ENCODE results near the gene ARPC5.

DNA sequence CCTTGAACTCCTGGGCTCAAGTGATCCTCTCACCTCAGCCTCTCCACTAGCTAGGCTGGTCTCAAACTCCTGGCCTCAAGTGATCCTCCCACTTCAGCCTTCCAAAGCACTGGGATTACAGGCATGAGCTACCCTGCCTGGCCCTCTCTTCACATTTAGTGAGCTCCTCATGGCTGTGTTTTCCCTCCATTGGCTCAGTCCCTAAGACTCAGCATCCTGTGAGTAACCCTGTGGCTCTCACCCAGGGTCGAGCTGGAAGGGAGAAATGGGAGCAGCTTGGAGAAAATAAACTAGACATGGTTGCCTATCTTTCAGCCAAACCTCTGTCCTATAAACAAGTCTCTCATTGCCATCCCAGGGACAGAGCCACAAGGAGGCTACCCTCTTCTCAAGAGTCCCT, 62.9 kb downstream of the ARPC5 start:
- TF ChIP-seq, protein P1, sequence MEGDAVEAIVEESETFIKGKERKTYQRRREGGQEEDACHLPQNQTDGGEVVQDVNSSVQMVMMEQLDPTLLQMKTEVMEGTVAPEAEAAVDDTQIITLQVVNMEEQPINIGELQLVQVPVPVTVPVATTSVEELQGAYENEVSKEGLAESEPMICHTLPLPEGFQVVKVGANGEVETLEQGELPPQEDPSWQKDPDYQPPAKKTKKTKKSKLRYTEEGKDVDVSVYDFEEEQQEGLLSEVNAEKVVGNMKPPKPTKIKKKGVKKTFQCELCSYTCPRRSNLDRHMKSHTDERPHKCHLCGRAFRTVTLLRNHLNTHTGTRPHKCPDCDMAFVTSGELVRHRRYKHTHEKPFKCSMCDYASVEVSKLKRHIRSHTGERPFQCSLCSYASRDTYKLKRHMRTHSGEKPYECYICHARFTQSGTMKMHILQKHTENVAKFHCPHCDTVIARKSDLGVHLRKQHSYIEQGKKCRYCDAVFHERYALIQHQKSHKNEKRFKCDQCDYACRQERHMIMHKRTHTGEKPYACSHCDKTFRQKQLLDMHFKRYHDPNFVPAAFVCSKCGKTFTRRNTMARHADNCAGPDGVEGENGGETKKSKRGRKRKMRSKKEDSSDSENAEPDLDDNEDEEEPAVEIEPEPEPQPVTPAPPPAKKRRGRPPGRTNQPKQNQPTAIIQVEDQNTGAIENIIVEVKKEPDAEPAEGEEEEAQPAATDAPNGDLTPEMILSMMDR (IDR thresholded peaks at IDR 0.05) = no peak
- no peak for TF ChIP-seq EP300 (IDR thresholded peaks at IDR 0.05)
- no peak for TF ChIP-seq POLR2A (IDR thresholded peaks at IDR 0.05; ENCODE audit: low read depth)
